SU-DHL-6 (cell line): ENCODE data around the gene FCF1.

Experiments
- EZH2phosphoT487 ChIP-seq: fragments of 200-600 bp; sonication (generic), shearing (Covaris generic); conservative IDR thresholded peaks from 2 replicates; pipeline ENCODE4 v1.6.1; 2018; ENCODE audit warnings: mild to moderate bottlenecking, antibody characterized with exemption, low read length, moderate library complexity, mixed read lengths
- TF ChIP-seq, protein P1 (sequence below): fragments of 200-600 bp; sonication (generic); IDR thresholded peaks from one replicate; pipeline ENCODE4 v1.5.1; 2017; ENCODE audit warnings: antibody characterized with exemption, mild to moderate bottlenecking, low read length, moderate library complexity; ENCODE audit not compliant: insufficient read depth, poor library complexity, severe bottlenecking

- no peak for TF ChIP-seq EZH2phosphoT487
- TF ChIP-seq, protein P1, sequence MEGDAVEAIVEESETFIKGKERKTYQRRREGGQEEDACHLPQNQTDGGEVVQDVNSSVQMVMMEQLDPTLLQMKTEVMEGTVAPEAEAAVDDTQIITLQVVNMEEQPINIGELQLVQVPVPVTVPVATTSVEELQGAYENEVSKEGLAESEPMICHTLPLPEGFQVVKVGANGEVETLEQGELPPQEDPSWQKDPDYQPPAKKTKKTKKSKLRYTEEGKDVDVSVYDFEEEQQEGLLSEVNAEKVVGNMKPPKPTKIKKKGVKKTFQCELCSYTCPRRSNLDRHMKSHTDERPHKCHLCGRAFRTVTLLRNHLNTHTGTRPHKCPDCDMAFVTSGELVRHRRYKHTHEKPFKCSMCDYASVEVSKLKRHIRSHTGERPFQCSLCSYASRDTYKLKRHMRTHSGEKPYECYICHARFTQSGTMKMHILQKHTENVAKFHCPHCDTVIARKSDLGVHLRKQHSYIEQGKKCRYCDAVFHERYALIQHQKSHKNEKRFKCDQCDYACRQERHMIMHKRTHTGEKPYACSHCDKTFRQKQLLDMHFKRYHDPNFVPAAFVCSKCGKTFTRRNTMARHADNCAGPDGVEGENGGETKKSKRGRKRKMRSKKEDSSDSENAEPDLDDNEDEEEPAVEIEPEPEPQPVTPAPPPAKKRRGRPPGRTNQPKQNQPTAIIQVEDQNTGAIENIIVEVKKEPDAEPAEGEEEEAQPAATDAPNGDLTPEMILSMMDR: peak; percentile 44
Observed at GRCh38 chr14:74762917-74763802, 50.2 kb downstream of the FCF1 start, which contains the start of gene YLPM1.
